PC-9 (cell line): ENCODE data around the gene IGSF21.

ENCODE experiments used
- EZH2 ChIP-seq: fragments of 200-600 bp; sonication (generic); IDR thresholded peaks from 2 replicates; pipeline ENCODE4 v1.8.0; 2017; ENCODE audit warnings: antibody characterized with exemption, low read depth
- TF ChIP-seq, protein P1 (sequence below): fragments of 200-600 bp; sonication (generic); conservative IDR thresholded peaks from 2 replicates; pipeline ENCODE4 v1.6.1; 2017; ENCODE audit warnings: mixed run types, antibody characterized with exemption, mild to moderate bottlenecking, moderate library complexity

DNA sequence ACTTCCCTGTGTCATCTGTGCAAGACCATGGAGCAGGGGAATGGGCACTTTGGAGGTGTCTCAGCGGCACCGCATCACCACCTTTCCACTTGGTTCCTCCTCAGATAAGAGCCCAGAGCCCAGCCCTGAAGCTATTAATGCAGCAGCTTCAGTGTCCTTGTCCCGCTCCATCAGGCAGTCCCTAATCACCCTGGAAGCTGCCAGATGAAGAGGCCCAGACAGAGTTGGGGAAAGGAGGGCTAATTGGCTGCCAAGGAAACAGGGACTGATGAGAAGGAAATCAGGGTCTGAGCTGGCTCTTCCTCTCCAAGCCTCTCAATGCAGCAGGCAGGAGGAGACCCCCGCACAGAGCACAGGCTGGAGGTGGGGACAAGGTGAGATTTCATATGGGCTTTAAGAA, 290.0 kb downstream of the IGSF21 start:
- TF ChIP-seq, protein P1, sequence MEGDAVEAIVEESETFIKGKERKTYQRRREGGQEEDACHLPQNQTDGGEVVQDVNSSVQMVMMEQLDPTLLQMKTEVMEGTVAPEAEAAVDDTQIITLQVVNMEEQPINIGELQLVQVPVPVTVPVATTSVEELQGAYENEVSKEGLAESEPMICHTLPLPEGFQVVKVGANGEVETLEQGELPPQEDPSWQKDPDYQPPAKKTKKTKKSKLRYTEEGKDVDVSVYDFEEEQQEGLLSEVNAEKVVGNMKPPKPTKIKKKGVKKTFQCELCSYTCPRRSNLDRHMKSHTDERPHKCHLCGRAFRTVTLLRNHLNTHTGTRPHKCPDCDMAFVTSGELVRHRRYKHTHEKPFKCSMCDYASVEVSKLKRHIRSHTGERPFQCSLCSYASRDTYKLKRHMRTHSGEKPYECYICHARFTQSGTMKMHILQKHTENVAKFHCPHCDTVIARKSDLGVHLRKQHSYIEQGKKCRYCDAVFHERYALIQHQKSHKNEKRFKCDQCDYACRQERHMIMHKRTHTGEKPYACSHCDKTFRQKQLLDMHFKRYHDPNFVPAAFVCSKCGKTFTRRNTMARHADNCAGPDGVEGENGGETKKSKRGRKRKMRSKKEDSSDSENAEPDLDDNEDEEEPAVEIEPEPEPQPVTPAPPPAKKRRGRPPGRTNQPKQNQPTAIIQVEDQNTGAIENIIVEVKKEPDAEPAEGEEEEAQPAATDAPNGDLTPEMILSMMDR = no peak
- no peak for TF ChIP-seq EZH2
